ENCODE data around the gene ABLIM1. TPM values are rescaled to one million over a fixed set of nuclear protein-coding genes. Genes with fewer than 3 reads are reported as not detected.
A peak's percentile ranks its signal among the peaks of the same experiment; 100 is the strongest.

Gene ABLIM1
- total RNA-seq, 2 experiments from 2014 or later = 119 to 128 TPM

- intact Hi-C loops (cut with micrococcal nuclease) = no loop called here
- DNase-seq = no peak
- ChIA-PET CTCF (no interaction called here), POLR2A (no interaction called here)
- H3K27ac Mint-ChIP-seq = no peak overlapping the region
- H3K27me3 Mint-ChIP-seq = peaks cover 4% of the 10 kb centered on the region
- no peaks in the 10 kb centered on the region for H3K4me1 Mint-ChIP-seq (ENCODE audit: low read depth)
- H3K36me3 Mint-ChIP-seq = no peaks in the 10 kb centered on the region
- no peak overlapping the region for H3K4me3 Mint-ChIP-seq
- H3K9me3 Mint-ChIP-seq = no peaks in the 10 kb centered on the region
These were observed 237.1 kb downstream of the ABLIM1 start for GRCh38 chr10:114420811-114421485.

GRCh38 chr10:114418109-114418508 lies 240.0 kb downstream of the ABLIM1 start:
- ChIA-PET POLR2A (no interaction called here), CTCF (no interaction called here)
- no peaks in the 10 kb centered on the region for H3K9me3 Mint-ChIP-seq
- DNase-seq = no peak
- no peaks in the 10 kb centered on the region for H3K4me1 Mint-ChIP-seq (ENCODE audit: low read depth)
- intact Hi-C loops (cut with micrococcal nuclease) = no loop called here
- H3K27ac Mint-ChIP-seq = no peak overlapping the region
- H3K36me3 Mint-ChIP-seq = no peaks in the 10 kb centered on the region
- H3K27me3 Mint-ChIP-seq = peaks cover 10% of the 10 kb centered on the region
- no peak overlapping the region for H3K4me3 Mint-ChIP-seq

GRCh38 chr10:114412907-114413797 lies 244.9 kb downstream of the ABLIM1 start:
- Mint-ChIP-seq H3K9me3 (no peaks in the 10 kb centered on the region), H3K4me1 (ENCODE audit: low read depth) (no peaks in the 10 kb centered on the region), H3K27me3 (peaks cover 12% of the 10 kb centered on the region), H3K27ac (no peak overlapping the region), H3K36me3 (no peaks in the 10 kb centered on the region), H3K4me3 (no peak overlapping the region)
- ChIA-PET POLR2A (no interaction called here), CTCF (no interaction called here)
- intact Hi-C loops (cut with micrococcal nuclease) = no loop called here
- DNase-seq = no peak

- H3K4me3 Mint-ChIP-seq = no peak overlapping the region
- H3K27me3 Mint-ChIP-seq = peaks cover 30% of the 10 kb centered on the region
- no peaks in the 10 kb centered on the region for H3K36me3 Mint-ChIP-seq
- intact Hi-C loops (cut with micrococcal nuclease) = no loop called here
- ChIA-PET CTCF (interaction anchor here (1.4 kb wide), 1 partner anchor 105 kb away, joined by 4 read pairs; no protein-coding TSS in a partner anchor), POLR2A (no interaction called here)
- no peak overlapping the region for H3K27ac Mint-ChIP-seq
- H3K9me3 Mint-ChIP-seq = no peaks in the 10 kb centered on the region
- no peak for DNase-seq
- H3K4me1 Mint-ChIP-seq (ENCODE audit: low read depth) = peaks cover 4% of the 10 kb centered on the region
These were observed 249.1 kb downstream of the ABLIM1 start for GRCh38 chr10:114408968-114409444.

- no peak overlapping the region for H3K27ac Mint-ChIP-seq
- peaks cover 4% of the 10 kb centered on the region for H3K4me1 Mint-ChIP-seq (ENCODE audit: low read depth)
- H3K4me3 Mint-ChIP-seq = no peak overlapping the region
- intact Hi-C loops (cut with micrococcal nuclease) = no loop called here
- H3K36me3 Mint-ChIP-seq = no peaks in the 10 kb centered on the region
- no peaks in the 10 kb centered on the region for H3K9me3 Mint-ChIP-seq
- CTCF ChIA-PET = interaction anchor here (1.4 kb wide), 1 partner anchor 104 kb away, joined by 4 read pairs; no protein-coding TSS in a partner anchor
- DNase-seq = no peak
- POLR2A ChIA-PET = no interaction called here
- H3K27me3 Mint-ChIP-seq = peaks cover 27% of the 10 kb centered on the region
These were observed 249.7 kb downstream of the ABLIM1 start for GRCh38 chr10:114408112-114408967.

- H3K4me1 Mint-ChIP-seq (ENCODE audit: low read depth) = peaks cover 12% of the 10 kb centered on the region
- ChIA-PET POLR2A (no interaction called here), CTCF (interaction anchor here (2.4 kb wide), 1 partner anchor 102 kb away, joined by 9 read pairs; no protein-coding TSS in a partner anchor)
- no peaks in the 10 kb centered on the region for H3K36me3 Mint-ChIP-seq
- DNase-seq = no peak
- H3K27me3 Mint-ChIP-seq = peaks cover 41% of the 10 kb centered on the region
- no peak overlapping the region for H3K27ac Mint-ChIP-seq
- no peak overlapping the region for H3K4me3 Mint-ChIP-seq
- no peaks in the 10 kb centered on the region for H3K9me3 Mint-ChIP-seq
- intact Hi-C loops (cut with micrococcal nuclease) = no loop called here
These were observed 251.6 kb downstream of the ABLIM1 start for GRCh38 chr10:114406455-114406854.

- H3K4me3 Mint-ChIP-seq = no peak overlapping the region
- H3K9me3 Mint-ChIP-seq = no peaks in the 10 kb centered on the region
- H3K27ac Mint-ChIP-seq = no peak overlapping the region
- CTCF ChIA-PET = interaction anchor here (2.4 kb wide), 1 partner anchor 101 kb away, joined by 9 read pairs; no protein-coding TSS in a partner anchor
- H3K27me3 Mint-ChIP-seq = peaks cover 48% of the 10 kb centered on the region
- intact Hi-C loops (cut with micrococcal nuclease) = no loop called here
- no peak for DNase-seq
- no peaks in the 10 kb centered on the region for H3K36me3 Mint-ChIP-seq
- peaks cover 12% of the 10 kb centered on the region for H3K4me1 Mint-ChIP-seq (ENCODE audit: low read depth)
- POLR2A ChIA-PET = no interaction called here
These were observed 253.1 kb downstream of the ABLIM1 start for GRCh38 chr10:114405011-114405350.

GRCh38 chr10:114404171-114405010 lies 253.7 kb downstream of the ABLIM1 start, which contains the start of gene AFAP1L2:
AFAP1L2 (minus strand) TSS chr10:114404502; CDS start chr10:114404455, 47 bp downstream.
- DNase-seq = no peak
- ChIA-PET POLR2A (no interaction called here), CTCF (interaction anchor here (2.1 to 2.4 kb wide), 2 partner anchors 100 to 101 kb away, joined by 8 to 9 read pairs; no protein-coding TSS in a partner anchor)
- Mint-ChIP-seq H3K4me3 (peak within 1 kb of the TSS; percentile 7), H3K27ac (no peak within 1 kb of the TSS), H3K9me3 (no peaks in the 10 kb centered on the region), H3K36me3 (no peaks in the 10 kb centered on the region), H3K27me3 (peaks cover 53% of the 10 kb centered on the region), H3K4me1 (ENCODE audit: low read depth) (peaks cover 12% of the 10 kb centered on the region)
- intact Hi-C loops (cut with micrococcal nuclease) = loop anchor here (5.0 kb wide), 1 partner anchor 102 kb away; no protein-coding TSS in a partner anchor

- Mint-ChIP-seq H3K9me3 (no peaks in the 10 kb centered on the region), H3K4me1 (ENCODE audit: low read depth) (peaks cover 12% of the 10 kb centered on the region), H3K27ac (no peak overlapping the region), H3K27me3 (peaks cover 58% of the 10 kb centered on the region), H3K4me3 (peak overlapping the region; percentile 7), H3K36me3 (no peaks in the 10 kb centered on the region)
- POLR2A ChIA-PET = no interaction called here
- intact Hi-C loops (cut with micrococcal nuclease) = loop anchor here (5.0 kb wide), 1 partner anchor 101 kb away; no protein-coding TSS in a partner anchor
- no peak for DNase-seq
- CTCF ChIA-PET = interaction anchor here (2.1 kb wide), 1 partner anchor 100 kb away, joined by 8 read pairs; no protein-coding TSS in a partner anchor
These were observed 254.4 kb downstream of the ABLIM1 start for GRCh38 chr10:114403541-114404161.

- POLR2A ChIA-PET = no interaction called here
- H3K27ac Mint-ChIP-seq = no peak overlapping the region
- no peaks in the 10 kb centered on the region for H3K9me3 Mint-ChIP-seq
- no peaks in the 10 kb centered on the region for H3K36me3 Mint-ChIP-seq
- intact Hi-C loops (cut with micrococcal nuclease) = loop anchor here (5.0 kb wide), 1 partner anchor 101 kb away; no protein-coding TSS in a partner anchor
- no peak for DNase-seq
- H3K27me3 Mint-ChIP-seq = peaks cover 63% of the 10 kb centered on the region
- peaks cover 12% of the 10 kb centered on the region for H3K4me1 Mint-ChIP-seq (ENCODE audit: low read depth)
- peak overlapping the region; percentile 7 for H3K4me3 Mint-ChIP-seq
- CTCF ChIA-PET = interaction anchor here (2.1 kb wide), 1 partner anchor 100 kb away, joined by 8 read pairs; no protein-coding TSS in a partner anchor
These were observed 255.1 kb downstream of the ABLIM1 start for GRCh38 chr10:114402871-114403540.
